Stimulated activated CD8-positive, alpha-beta memory T cell treated with anti-CD3 and anti-CD28 coated beads, Interleukin-12 subunit alpha, Interleukin-12 subunit beta, amount 100 ng/mL, for 1 hour (primary cell): Measurements from ENCODE around the gene CPA3.

Experiments used
- DNase-seq: peaks from one replicate; pipeline ENCODE4 v3.0.0-alpha.2; 2020; ENCODE audit warnings: low read depth

Gene CPA3, protein sequence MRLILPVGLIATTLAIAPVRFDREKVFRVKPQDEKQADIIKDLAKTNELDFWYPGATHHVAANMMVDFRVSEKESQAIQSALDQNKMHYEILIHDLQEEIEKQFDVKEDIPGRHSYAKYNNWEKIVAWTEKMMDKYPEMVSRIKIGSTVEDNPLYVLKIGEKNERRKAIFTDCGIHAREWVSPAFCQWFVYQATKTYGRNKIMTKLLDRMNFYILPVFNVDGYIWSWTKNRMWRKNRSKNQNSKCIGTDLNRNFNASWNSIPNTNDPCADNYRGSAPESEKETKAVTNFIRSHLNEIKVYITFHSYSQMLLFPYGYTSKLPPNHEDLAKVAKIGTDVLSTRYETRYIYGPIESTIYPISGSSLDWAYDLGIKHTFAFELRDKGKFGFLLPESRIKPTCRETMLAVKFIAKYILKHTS

DNA sequence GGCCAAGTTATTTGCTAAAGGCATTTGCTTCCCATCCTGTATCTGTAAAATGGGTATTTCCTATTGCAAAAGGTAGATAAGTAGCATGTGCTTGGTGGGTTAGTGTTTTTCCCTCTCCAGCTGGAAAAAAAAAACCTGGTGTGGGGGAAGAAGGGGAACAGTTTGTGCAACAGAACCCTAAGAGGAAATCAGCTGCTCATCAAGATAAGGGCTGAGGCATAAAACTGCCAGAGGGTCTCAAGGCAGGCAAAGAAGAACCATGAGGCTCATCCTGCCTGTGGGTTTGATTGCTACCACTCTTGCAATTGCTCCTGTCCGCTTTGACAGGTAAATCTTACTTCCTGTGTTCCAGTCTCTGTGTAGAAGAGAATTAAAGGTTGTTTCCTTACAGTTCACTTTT lies at the start of gene CPA3:
Gene CPA3, plus strand, starts transcription at position 248 of the 400 bp plus-strand sequence. Its CDS starts 12 bp downstream, at position 260.
- no peak for DNase-seq

DNA sequence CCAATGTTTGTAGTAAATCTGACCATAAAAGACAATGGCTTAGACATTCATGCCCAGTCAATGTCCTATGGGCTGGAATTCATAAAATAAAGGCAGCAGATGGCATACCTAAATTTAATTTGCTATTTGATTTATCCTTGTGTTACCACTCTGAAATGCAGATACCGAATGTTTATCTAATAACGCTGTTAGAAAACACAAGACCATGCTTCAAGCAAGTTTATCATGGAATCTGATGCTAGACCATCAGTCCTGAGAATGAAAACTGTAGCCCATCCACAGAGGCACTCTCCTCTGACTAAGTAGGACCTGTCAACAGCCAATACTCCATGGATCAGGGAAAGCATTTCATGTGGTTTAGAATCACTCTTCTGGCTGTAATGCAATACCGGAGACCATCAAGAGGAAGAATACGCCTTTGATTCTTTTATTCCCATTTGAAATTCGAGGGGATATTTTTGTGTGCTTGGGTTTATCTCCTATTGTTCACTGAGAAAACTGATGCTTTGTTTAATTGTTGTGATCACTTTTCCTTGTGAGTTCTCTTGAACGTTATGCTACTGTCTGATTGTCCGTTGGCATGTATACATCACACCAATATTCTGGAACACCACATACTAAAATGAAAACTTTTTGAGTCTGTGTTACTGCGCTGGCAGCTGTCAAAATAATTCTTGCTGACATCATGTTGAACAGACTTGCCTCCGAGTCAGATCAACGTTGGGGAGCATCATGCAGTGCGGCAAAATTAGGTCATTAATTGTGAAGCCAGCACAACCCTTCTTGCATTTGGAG lies 49.6 kb upstream of the CPA3 start:
- DNase-seq: no peak

DNA sequence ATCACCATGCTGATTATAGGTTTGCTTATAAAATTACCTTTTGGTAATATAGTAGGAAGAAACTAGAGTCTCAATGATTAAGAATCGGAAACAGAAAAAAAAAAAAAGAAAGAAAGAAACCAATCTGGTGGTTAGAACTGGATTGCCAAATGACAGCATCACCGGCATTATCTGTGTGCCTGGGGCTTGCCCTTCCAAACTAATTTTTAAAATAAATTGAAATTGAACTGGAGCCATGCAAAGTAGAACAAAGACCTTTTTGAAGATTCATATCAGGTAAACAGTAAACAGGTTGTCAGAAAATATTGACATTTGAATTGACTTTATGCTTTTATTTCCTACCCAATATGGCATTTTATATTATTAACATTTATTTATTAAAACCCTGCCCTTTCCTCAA lies 48.7 kb upstream of the CPA3 start:
- DNase-seq: no peak

DNA sequence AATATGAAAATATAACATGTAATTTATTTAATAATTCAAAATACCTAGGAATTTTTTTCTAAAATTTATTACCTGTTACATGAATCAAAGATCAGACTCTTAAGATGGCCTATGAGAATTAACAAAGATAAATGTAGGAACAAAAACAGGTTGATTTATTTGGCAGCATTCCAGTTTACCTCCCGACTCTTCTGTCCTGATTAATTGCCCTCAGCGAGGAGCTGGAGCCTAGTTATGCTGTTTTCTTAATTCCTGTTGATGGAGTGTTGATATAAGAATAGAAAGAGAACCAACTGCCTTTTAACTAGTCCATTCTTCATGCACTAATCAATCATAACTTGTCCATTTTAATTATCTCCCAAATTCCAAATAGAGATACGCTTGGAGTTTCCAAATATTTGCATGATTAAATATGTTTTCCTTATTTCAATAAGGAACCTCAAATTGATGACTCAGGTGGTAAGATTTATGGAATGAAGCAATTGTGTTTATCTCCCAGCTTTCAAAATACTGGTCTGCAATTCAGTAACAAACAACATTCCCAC lies 48.0 kb upstream of the CPA3 start:
- DNase-seq: no peak

DNA sequence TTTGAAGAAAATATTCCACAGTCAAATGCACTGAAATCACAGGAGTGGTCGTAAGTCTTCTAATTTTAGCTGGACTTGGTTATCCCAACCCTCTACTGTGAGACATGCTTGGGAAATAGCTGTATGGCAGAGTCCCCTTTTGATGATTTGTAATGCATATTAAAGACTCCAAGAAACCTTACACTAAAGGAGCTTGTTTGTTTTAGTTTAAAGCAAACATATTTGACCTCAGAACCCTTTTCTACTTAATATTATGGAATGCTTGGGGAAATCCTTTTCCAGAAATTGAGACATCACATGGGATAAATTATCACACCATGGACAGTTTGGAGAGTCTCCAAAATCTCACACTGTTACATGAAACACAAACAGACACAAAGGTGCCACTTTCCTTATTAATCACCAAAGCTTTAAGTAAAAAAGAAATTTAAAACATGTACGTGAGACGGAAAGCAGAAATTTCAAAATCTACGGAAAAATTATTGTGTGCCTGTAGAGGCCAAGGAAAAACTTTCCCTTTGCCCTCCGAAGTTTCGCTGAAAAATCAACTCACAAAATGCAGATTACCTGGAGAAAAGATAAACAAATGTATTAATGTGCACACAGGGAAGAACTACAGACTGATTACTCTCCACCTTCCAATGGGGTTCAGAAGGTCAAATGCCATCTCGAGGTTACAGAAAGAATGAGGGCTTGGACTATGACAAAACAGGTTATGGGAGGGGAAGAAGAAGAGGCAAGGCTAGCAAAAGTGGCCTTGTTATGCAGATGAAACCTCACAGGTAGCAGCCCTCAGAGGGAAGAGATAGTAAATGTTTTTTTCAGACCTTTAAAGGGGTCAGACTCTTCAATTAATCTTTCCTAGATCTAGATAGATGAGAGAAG lies 44.5 kb upstream of the CPA3 start:
- DNase-seq: no peak

DNA sequence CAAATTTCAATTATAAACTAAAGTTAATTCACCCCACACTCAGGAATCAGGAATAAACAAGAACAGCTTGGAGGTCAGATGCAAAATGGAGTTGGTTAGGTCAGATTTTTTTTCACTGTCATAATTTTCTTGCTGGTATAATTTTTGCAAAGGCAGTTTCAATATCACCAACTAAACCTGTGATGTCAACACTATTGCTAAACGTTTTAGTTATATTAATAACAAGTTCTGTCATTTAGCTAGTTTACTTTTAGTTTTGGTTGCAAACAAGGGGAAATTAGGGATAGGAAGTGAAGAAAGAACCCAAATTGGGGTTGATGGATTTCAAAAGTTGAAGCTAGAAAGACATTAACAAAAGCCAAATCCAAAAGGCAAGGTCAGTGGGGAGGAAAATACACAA lies 42.1 kb upstream of the CPA3 start:
- DNase-seq: no peak

DNA sequence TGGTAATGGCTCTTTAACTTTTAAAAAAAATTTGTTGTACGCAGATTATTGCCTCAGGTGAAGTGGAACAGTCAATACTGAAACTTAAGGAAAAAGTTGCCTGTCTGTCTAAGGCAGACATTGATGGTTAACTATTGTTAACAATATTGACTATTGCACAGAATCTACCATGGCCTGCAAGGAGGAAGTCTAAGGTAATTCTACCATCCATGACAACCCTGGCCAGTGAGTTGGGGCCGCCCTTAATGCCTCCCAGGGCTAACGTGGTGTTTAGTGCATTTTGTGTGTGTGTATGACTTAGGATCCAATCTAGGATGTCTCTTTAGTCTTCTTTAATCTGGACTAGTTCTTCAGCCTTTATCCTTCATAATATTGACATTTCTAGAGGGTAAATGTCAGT lies 39.6 kb upstream of the CPA3 start:
- no peak for DNase-seq

DNA sequence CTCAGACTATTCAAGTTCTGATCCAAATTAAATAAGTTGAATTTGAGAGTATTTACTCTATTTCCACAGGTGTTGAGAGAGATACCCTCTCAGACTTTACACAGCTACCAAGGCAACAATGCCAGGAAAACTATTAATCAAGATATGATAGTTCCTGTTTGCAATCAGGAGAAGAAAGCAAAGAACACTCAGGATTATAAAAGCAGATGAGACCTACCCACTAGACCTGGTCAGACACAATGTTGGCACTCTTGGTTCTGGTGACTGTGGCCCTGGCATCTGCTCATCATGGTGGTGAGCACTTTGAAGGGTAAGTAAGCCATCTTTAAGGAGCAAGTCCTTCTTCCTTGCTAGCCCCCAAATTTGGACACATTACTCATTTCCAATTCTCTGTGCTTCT lies 37.5 kb upstream of the CPA3 start, which contains the start of gene CPB1:
Gene CPB1, plus strand, starts transcription at position 227 of the 400 bp plus-strand sequence. Its CDS starts 13 bp downstream, at position 240.
- DNase-seq: no peak

DNA sequence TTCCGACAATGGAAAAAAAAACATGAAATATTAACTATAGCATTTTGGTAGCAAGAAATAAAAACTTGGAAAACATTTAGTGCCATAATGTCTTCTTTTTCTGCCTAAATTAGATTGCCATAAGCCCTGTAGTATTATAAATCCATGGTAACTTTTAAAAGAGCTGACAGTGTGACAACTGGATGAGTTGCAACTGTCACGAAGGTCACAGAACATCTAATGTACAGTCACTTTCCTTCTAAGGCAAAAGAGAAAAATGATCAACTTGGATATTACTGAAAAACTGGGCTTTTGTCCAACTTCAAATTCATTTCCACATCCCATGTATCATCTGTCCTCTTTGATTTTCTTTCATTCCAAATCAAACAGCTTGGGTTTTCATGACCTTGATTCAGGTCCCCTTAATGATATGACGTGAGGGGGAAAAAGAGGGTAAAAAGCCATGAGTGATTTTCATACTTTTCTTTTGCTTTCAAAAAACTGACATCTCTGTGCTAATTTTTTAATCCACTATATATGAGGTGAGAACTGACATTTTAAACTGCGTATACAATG lies 36.9 kb upstream of the CPA3 start:
- DNase-seq: no peak

DNA sequence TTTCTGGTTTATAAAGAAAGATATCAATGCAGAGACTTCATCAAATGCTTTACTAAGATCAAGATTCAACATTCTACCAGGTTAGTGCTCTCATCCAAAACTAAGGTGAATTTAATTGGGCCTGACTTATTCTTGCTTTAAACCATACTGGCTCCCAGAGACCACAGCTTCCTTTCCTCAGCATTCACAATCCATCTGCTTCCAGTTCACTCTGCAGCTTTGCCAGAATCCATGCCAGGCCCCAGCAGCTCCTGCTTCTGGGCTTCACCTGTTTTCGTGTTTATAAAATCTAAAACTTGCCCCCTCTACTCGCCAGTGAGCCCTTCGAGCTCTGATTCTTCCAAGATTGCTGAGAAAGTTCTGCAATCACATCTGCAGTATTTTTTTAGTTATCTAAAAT lies 35.2 kb upstream of the CPA3 start:
- no peak for DNase-seq

DNA sequence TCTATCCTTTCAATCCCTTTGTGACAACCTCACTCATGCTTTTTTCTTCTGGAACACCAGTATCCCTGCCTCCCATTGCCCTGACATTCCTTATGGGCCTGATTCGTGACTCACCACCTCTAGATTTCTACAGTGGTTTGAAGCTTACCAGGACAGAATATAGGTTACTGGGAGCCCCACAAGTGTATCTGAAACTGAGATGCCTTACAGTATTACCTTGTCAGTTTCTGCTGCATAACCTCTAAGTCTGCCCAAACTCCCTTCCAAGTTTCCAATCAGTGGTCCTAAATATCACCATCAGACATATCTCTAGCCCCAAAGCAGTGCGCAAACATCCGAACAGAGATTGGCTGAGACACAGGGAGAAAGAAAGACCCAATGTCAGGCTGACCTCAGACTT lies 31.9 kb upstream of the CPA3 start:
- no peak for DNase-seq

DNA sequence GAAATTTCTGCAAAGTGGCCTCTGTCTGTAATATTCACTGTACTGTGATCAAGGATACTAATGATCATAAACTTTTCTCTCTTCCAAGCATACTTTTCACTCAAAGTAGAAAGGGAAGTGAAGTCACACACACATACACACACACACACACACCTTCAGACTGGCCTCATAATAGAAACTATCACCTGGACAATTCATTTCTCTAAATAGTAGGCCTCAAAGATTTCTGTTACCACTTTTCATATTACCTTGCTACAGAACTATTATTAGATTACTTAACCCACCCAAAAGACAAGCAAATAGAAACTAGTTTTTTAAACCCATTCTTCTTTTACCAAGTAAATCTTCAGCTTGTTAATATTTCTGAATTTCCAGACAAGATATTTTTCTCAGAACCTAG lies 25.3 kb upstream of the CPA3 start:
- DNase-seq: no peak

DNA sequence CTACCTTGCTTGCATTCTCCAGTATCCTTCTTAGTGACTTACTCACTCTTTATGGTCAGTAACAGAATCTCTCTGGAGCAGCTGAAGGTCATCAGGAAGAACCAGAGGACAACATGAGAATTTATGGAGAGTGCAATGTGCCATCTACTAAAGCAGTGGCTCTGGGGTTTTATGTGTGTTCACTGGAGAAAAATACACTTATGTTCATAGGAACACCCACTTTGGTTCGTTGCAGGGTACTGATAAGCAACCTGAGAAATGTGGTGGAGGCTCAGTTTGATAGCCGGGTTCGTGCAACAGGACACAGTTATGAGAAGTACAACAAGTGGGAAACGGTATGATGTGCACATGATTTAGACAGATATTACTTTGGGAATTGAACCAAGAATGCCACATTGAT lies 24.6 kb upstream of the CPA3 start:
- no peak for DNase-seq

DNA sequence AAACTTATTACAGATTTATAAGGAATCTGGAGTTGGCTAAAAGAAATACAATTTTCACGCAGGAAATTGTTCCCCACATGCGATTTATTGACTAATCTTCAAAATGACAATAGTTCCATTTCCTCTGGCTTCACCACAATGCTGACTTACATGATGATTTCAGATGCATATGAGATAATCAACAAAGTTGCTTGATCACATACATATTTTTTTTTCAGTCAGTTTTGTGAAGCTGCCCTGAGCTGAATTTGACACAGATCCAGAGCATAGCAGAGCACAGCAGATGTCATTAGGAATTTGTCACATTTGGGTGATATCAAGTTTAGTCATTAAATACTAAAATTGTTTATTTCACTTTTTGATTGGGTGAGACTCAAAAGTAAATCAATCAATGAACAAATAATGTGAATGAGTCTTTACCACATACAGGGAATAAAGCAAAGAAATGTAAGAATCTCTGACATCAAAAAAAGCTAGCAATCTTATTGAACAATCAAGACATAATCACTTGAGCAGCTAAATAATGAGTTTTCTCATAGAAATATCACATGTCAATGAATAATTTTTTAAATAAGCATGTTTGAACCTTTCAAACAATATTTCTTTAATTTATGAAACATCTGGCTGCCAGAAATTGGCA lies 19.2 kb upstream of the CPA3 start:
- no peak for DNase-seq

DNA sequence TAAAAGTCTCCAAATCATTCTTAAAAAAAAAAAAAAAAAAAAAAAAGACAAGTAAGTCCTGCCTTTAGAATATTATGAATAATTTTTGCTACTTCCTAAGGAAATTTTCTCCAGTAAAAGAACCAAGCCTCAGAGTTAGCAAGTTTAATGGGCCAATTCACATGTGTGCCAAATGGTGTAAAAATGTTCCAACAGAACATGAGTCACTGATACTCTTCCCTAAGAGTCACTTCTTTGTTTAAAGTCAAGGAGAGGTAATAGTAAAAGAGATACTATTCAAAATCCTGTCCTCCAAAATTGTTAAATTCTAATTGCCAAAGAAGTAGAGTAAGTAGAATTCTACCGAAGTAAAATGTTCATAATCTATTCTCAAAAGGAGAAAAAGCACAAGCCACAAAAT lies 17.7 kb upstream of the CPA3 start:
- no peak for DNase-seq

DNA sequence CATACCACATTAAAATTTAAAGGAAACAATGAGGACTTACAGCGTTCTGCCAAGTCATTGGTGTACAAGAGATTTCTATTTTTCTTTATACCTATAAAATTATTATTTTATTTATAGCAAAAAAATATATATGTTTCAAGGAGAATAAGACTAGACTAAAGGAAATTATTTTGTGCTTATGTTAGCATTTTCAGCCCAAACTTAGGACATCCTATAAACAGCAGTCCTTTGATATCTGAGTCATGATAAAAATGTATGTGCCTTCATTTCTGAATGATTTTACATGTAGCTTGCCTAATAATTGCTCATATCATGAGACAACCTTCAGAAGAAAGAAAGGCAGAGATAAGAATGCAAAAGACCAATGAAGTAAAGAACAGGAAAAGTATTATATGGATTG lies 16.7 kb upstream of the CPA3 start:
- DNase-seq: no peak

DNA sequence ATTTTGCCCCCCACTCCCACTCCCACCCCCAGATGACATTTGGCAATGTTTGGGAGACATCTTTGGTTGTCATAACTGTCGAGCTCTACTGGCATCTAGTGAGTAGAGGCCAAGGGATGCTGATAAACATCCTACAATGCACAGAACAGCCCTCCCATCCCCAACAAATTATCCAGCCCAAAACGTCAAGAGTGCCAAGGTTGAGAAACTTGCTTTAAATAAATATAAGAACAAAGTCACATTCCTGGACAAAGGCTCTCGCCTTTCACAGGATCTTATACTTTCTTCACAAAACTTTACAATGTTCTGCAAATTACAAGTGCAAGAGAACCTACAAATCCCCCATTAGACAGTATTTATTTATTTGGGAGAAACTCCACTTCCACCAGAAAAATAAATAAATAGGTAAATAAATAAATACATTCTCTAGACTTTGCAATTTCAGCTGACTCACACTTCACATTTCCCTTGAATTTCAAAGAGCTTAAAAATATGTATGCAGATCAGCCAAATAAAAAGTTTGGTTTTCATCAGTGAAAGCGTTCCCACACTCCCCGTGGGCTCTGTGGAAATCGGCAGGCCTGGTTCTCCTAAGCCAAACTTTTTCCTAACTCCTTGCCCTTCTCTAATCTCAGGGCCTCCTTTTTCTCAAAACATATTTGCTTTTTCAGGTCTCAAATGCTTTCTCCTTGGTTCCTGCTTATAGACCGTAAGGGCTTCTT lies 12.7 kb upstream of the CPA3 start:
- DNase-seq: no peak

DNA sequence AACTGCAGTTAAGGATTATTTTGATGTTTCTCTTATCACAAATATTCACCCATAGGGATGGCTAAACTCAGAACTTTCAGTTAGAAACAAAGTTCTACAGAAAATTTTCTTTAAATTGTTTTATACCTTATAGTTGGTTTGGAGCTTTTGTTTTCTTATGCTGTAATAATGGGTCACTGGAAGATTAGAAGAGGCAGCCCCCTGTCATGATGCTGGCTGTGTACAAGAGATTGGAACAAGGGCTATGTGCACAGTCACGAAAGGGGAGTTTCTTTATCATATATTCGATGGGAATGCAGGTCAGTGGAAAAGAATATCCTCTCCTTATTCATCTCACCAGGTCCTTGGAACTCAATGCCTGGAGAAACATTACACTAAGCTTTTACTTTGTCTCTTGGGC lies 12.0 kb upstream of the CPA3 start:
- DNase-seq: no peak

DNA sequence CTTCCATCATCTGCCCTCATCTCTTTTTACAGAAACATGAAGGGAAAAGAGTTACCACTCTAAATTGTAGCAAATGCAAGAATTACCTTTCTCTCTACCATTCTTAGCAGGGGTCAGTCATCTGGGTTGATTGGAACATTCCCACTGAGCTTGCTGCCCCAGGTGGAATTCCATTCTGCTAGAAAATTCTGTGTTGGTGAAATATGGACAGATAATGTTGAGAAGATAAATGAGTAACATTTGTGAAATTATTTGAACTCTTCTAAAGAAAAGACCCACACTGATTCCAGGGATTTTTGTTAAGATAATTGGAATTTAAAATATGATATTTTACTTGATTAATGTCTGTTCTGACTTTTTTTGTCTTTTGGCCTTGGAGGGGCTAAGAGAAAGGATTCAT lies 11.0 kb upstream of the CPA3 start:
- DNase-seq: no peak

DNA sequence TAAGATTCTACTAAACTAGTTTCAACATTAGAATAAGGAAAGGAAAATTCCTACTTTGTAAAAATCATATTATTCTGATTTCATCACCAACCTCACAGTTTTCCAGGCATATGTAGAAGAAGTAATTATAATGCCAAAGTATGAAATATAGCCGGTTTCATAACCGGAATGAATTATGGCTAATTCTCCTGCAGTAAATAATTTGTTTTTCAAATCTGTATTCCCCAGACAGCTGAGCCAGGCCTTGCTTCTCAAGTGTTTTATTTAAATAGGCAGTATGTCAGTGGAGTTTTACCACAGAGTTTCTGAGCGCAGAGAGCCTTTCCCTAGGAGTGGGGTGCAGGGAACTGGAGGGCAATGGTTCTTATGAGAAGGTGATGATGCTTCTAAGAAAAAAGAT lies 8.7 kb upstream of the CPA3 start:
- DNase-seq: no peak

DNA sequence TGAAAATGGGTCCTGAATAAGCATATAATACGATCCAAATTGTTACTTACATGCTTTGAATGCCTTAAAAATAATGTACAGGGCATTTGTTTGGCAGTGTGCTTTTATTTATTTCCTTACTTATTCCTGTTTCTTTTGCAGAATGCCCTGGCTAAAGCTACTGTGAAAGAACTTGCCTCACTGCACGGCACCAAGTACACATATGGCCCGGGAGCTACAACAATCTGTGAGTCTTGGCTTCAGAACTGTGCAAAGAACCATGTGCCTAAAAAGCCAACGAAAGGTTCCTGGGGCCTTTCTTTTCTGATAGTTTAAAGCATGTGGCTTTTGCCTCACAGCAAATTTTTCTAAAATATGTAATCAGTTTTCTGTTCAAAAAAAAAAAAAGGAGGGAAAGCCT lies 7.8 kb upstream of the CPA3 start:
- DNase-seq: no peak
